Activated T-cell treated with anti-CD3 and anti-CD28 coated beads, Interleukin-2, amount 50 U/mL, for 72 hours (primary cell): ENCODE results near the gene TRIOBP. TPM values are rescaled to one million over a fixed set of nuclear protein-coding genes. Genes with fewer than 3 reads are reported as not detected.
"Not testable (repeated sequence)": the region's sequence is repeated elsewhere in the genome, so short reads cannot be mapped to it uniquely, and the experiment has no call there.

Source experiments
- ATAC-seq, 2 donors: fragments of 150-1000 bp; cut with Tn5 transposase; replicated peaks in 1 of 2; 2 replicates each; pipeline ENCODE4 v1.10.0; 2021; ENCODE audit warnings: moderate library complexity in 2 of 2, mild to moderate bottlenecking in 1 of 2
- DNase-seq, 2 donors: peaks; one replicate each; pipeline ENCODE4 v3.0.0; 2021 to 2022; ENCODE audit warnings: mixed read lengths in 1 of 2
- H3K27ac Mint-ChIP-seq: one replicate; pipeline ENCODE4 v1.8.0; 2022; ENCODE audit warnings: mild to moderate bottlenecking, moderate library complexity, mixed read lengths
- H3K27me3 Mint-ChIP-seq: one replicate; pipeline ENCODE4 v1.8.0; 2022; ENCODE audit warnings: low read depth, mixed read lengths
- H3K36me3 Mint-ChIP-seq, 2 donors: one replicate each; pipeline ENCODE4 v1.8.0; 2022; ENCODE audit warnings: mixed read lengths in 2 of 2, mild to moderate bottlenecking in 1 of 2; ENCODE audit not compliant: insufficient read depth in 2 of 2
- H3K4me1 Mint-ChIP-seq: one replicate; pipeline ENCODE4 v1.8.0; 2022; ENCODE audit warnings: low read depth, mixed read lengths
- H3K4me3 Mint-ChIP-seq, 2 donors: one replicate each; pipeline ENCODE4 v1.8.0; 2022; ENCODE audit warnings: mild to moderate bottlenecking in 2 of 2, mixed read lengths in 2 of 2, moderate library complexity in 2 of 2
- H3K9me3 Mint-ChIP-seq, 2 donors: one replicate each; pipeline ENCODE4 v1.8.0; 2022; ENCODE audit warnings: mixed read lengths in 2 of 2
- total RNA-seq, 2 donors: library from RNA; stranded (reverse); gene quantifications; one replicate each; pipeline ENCODE4 v1.2.3, GENCODE V29; 2022

Gene TRIOBP
- total RNA-seq, 2 donors from 2014 or later = 25.4 to 28.6 TPM

- Mint-ChIP-seq H3K4me1 (no peaks in the 10 kb centered on the region), H3K36me3 (no peaks in the 10 kb centered on the region), H3K27ac (no peak overlapping the region), H3K27me3 (no peaks in the 10 kb centered on the region), H3K9me3 (no peaks in the 10 kb centered on the region), H3K4me3 (no peak overlapping the region)
- ATAC-seq = no peak
- DNase-seq = no peak
Measured at GRCh38 chr22:37709445-37709765, 12.6 kb downstream of the TRIOBP start.

GRCh38 chr22:37710675-37711074 is 13.8 kb downstream of the TRIOBP start:
- Mint-ChIP-seq H3K9me3 (no peaks in the 10 kb centered on the region), H3K27ac (no peak overlapping the region), H3K4me1 (no peaks in the 10 kb centered on the region), H3K4me3 (no peak overlapping the region), H3K27me3 (no peaks in the 10 kb centered on the region), H3K36me3 (no peaks in the 10 kb centered on the region)
- no peak for DNase-seq
- no peak for ATAC-seq

GRCh38 chr22:37711490-37711889 is 14.6 kb downstream of the TRIOBP start:
- no peak overlapping the region for H3K4me3 Mint-ChIP-seq
- no peak overlapping the region for H3K27ac Mint-ChIP-seq
- ATAC-seq (no peak), DNase-seq (no peak)
- no peaks in the 10 kb centered on the region for H3K36me3 Mint-ChIP-seq
- no peaks in the 10 kb centered on the region for H3K9me3 Mint-ChIP-seq
- H3K27me3 Mint-ChIP-seq = no peaks in the 10 kb centered on the region
- H3K4me1 Mint-ChIP-seq = no peaks in the 10 kb centered on the region

GRCh38 chr22:37713761-37714160 is 16.9 kb downstream of the TRIOBP start:
- no peaks in the 10 kb centered on the region for H3K9me3 Mint-ChIP-seq
- DNase-seq (no peak), ATAC-seq (no peak)
- no peak overlapping the region for H3K4me3 Mint-ChIP-seq
- no peaks in the 10 kb centered on the region for H3K36me3 Mint-ChIP-seq
- H3K27ac Mint-ChIP-seq = no peak overlapping the region
- no peaks in the 10 kb centered on the region for H3K4me1 Mint-ChIP-seq
- H3K27me3 Mint-ChIP-seq = no peaks in the 10 kb centered on the region

- Mint-ChIP-seq H3K4me3 (no peak overlapping the region), H3K27me3 (no peaks in the 10 kb centered on the region)
Measured at GRCh38 chr22:37714634-37715033, 17.8 kb downstream of the TRIOBP start.

GRCh38 chr22:37715760-37716159 is 18.9 kb downstream of the TRIOBP start:
- no peak for ATAC-seq
- no peaks in the 10 kb centered on the region for H3K9me3 Mint-ChIP-seq

More at GRCh38 chr22:37714634-37715033, 17.8 kb downstream of the TRIOBP start:
- ATAC-seq (no peak), DNase-seq (no peak)
- H3K9me3 Mint-ChIP-seq = no peaks in the 10 kb centered on the region
- no peak overlapping the region for H3K27ac Mint-ChIP-seq
- H3K4me1 Mint-ChIP-seq = peaks cover 4% of the 10 kb centered on the region
- no peaks in the 10 kb centered on the region for H3K36me3 Mint-ChIP-seq

GRCh38 chr22:37716708-37717107 is 19.9 kb downstream of the TRIOBP start:
- H3K27me3 Mint-ChIP-seq = no peaks in the 10 kb centered on the region
- DNase-seq (no peak), ATAC-seq (no peak)
- no peak overlapping the region for H3K4me3 Mint-ChIP-seq
- H3K27ac Mint-ChIP-seq = no peak overlapping the region
- no peaks in the 10 kb centered on the region for H3K36me3 Mint-ChIP-seq
- H3K9me3 Mint-ChIP-seq = no peaks in the 10 kb centered on the region
- peaks cover 7% of the 10 kb centered on the region for H3K4me1 Mint-ChIP-seq

More at GRCh38 chr22:37715760-37716159, 18.9 kb downstream of the TRIOBP start:
- Mint-ChIP-seq H3K27ac (no peak overlapping the region), H3K27me3 (no peaks in the 10 kb centered on the region), H3K4me1 (peaks cover 7% of the 10 kb centered on the region), H3K36me3 (no peaks in the 10 kb centered on the region), H3K4me3 (no peak overlapping the region)
- no peak for DNase-seq

- not testable (repeated sequence) for H3K4me3 Mint-ChIP-seq, ATAC-seq, H3K4me1 Mint-ChIP-seq, H3K27ac Mint-ChIP-seq, H3K9me3 Mint-ChIP-seq, DNase-seq, H3K27me3 Mint-ChIP-seq, H3K36me3 Mint-ChIP-seq
Measured at GRCh38 chr22:37717235-37717634, 20.4 kb downstream of the TRIOBP start.

GRCh38 chr22:37717746-37718305 is 21.0 kb downstream of the TRIOBP start:
- not testable (repeated sequence) for H3K4me1 Mint-ChIP-seq, H3K27ac Mint-ChIP-seq, H3K27me3 Mint-ChIP-seq, H3K9me3 Mint-ChIP-seq, H3K36me3 Mint-ChIP-seq, DNase-seq, ATAC-seq, H3K4me3 Mint-ChIP-seq

- Mint-ChIP-seq H3K9me3 (no peaks in the 10 kb centered on the region), H3K27me3 (no peaks in the 10 kb centered on the region), H3K4me1 (no peaks in the 10 kb centered on the region), H3K36me3 (no peaks in the 10 kb centered on the region), H3K27ac (no peak overlapping the region), H3K4me3 (no peak overlapping the region)
- DNase-seq (no peak), ATAC-seq (no peak)
Measured at GRCh38 chr22:37725551-37726240, 28.8 kb downstream of the TRIOBP start.

GRCh38 chr22:37726241-37726887 is 29.5 kb downstream of the TRIOBP start:
- no peaks in the 10 kb centered on the region for H3K36me3 Mint-ChIP-seq
- H3K9me3 Mint-ChIP-seq = no peaks in the 10 kb centered on the region
- no peaks in the 10 kb centered on the region for H3K27me3 Mint-ChIP-seq
- H3K27ac Mint-ChIP-seq = no peak overlapping the region
- H3K4me1 Mint-ChIP-seq = no peaks in the 10 kb centered on the region
- no peak overlapping the region for H3K4me3 Mint-ChIP-seq
- DNase-seq (no peak), ATAC-seq (peak in 1 of 2 donors; percentile 32)

GRCh38 chr22:37728620-37729019 is 31.8 kb downstream of the TRIOBP start:
- ATAC-seq = no peak
- H3K4me3 Mint-ChIP-seq = no peak overlapping the region
- H3K9me3 Mint-ChIP-seq = no peaks in the 10 kb centered on the region
- H3K36me3 Mint-ChIP-seq = no peaks in the 10 kb centered on the region
- no peak for DNase-seq
- no peaks in the 10 kb centered on the region for H3K4me1 Mint-ChIP-seq
- no peaks in the 10 kb centered on the region for H3K27me3 Mint-ChIP-seq
- H3K27ac Mint-ChIP-seq = peak overlapping the region; percentile 39

GRCh38 chr22:37731804-37732471 is 35.1 kb downstream of the TRIOBP start:
- Mint-ChIP-seq H3K36me3 (no peaks in the 10 kb centered on the region), H3K4me1 (no peaks in the 10 kb centered on the region)

More at GRCh38 chr22:37731804-37732471, 35.1 kb downstream of the TRIOBP start:
- ATAC-seq (no peak), DNase-seq (no peak)
- no peaks in the 10 kb centered on the region for H3K27me3 Mint-ChIP-seq
- no peak overlapping the region for H3K4me3 Mint-ChIP-seq
- H3K9me3 Mint-ChIP-seq = no peaks in the 10 kb centered on the region
- H3K27ac Mint-ChIP-seq = no peak overlapping the region
